ENCODE measurements around the gene DPP6. TPM values are rescaled to one million over a fixed set of nuclear protein-coding genes. Genes with fewer than 3 reads are reported as not detected.

The DPP6 gene
- total RNA-seq, 8 experiments from 2014 or later, result 0.07 to 21.1 (median 1.7) TPM

DNA sequence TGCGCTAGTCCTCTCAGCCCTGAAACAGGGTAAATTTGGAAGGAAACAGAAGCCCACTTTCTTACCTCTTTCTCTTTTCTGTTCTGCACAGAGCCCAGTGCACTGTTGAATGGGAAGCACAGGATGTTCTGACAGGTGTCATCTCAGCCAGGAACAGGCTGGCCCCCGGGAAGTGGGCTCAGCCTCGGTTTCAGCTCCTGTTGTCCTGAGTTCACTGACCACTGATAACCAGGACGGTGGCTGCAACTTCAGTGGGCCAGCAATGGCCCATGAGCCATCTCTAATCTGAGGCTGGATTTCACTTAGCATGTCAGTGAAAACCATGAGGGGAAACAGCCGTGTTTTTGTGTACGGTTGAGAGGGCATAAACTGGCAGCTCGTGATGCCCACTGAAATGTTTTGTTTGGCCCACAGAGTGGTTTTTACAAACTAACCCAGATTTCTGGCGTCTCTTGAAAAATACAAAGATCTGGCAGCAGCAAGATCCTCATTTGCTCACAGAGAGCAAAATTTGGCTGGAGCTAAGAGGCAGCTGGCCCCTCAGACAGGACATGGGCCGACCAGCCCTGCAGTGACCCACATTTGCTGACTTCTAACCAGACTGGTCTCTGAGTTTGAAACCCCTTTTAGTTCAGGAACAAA, 494.9 kb downstream of the DPP6 start:
- WGBS, 10 experiments, result 0 to 100% (median 56%) methylated on average over 1 to 7 of the region's 9 CpGs; no CpG with 5 or more reads in 1 of the 10 experiments
- in situ Hi-C loops (cut with MboI; ENCODE audit: low pct_unique_long_range_greater_than_20kb in 2 of 9, low sequenced_read_pairs in 9 of 9, unreplicated experiment in 9 of 9), result no loop called here
- peaks cover 0 to 6% of the 10 kb centered on the region in 2 donors for H3K4me1 ChIP-seq (replicated peaks in 1 of 2)
- H3K4me3 ChIP-seq, result no peak overlapping the region
- no peak for ATAC-seq (replicated peaks in 6 of 8)
- no peak overlapping the region for H3K27ac ChIP-seq

DNA sequence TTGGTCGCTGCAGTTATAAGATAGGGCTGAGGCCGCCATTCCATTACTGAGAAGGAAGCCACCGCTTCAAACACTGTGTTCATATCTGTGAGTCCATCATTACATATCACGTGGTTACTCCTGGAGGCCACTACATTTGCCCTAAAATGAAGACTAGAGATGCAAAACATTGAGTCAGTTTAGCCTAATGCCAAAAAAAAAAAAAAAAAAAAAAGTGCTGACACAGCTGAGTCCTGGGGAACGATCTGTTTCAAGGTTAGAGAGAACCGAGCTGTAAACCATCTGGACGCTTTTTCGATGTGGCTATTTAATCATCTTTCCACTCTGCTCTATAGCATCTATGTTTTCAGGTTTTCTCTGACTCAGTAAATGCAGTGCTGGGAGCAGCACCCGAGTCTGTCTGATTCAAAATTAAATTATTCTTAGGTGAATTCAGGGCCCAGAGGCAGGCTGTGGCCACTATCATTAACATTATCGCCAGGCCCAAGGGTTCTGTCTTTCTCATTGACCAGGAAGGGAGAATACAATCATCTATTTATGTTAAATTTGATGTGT, 501.6 kb downstream of the DPP6 start:
- H3K4me1 ChIP-seq (replicated peaks in 1 of 2), result no peaks in the 10 kb centered on the region
- in situ Hi-C loops (cut with MboI; ENCODE audit: low pct_unique_long_range_greater_than_20kb in 2 of 9, low sequenced_read_pairs in 9 of 9, unreplicated experiment in 9 of 9), result no loop called here
- no peak for ATAC-seq (replicated peaks in 6 of 8)
- 0 to 100% (median 57%) methylated on average over 1 to 10 of the region's 10 CpGs for WGBS, 10 experiments
- no peak overlapping the region for H3K27ac ChIP-seq
- H3K4me3 ChIP-seq, result no peak overlapping the region

DNA sequence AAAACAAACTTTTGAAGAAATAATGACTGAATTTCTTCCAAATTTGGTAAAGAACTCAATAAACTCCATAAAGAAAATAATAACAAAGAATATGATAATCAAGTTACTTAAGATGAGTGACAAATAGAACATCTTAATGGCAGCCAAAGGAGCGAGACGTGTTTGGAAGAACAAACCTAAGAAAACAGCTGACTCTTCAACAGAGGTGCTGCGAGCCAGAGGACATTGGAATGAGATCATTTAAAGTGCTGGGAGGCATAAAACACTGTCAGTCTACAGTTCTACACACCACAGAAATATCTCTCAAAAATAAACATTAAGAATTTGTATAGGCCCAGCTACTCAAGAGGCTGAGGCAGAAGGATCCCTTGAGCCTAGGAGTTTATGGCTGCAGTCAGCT, 507.3 kb downstream of the DPP6 start:
- no peaks in the 10 kb centered on the region for H3K4me1 ChIP-seq (replicated peaks in 1 of 2)
- ATAC-seq (replicated peaks in 6 of 8), result no peak
- H3K4me3 ChIP-seq, result no peak overlapping the region
- in situ Hi-C loops (cut with MboI; ENCODE audit: low pct_unique_long_range_greater_than_20kb in 2 of 9, low sequenced_read_pairs in 9 of 9, unreplicated experiment in 9 of 9), result no loop called here
- H3K27ac ChIP-seq, result no peak overlapping the region
- WGBS, 10 experiments, result 0 to 90% (median 57%) methylated on average over 1 to 3 of the region's 3 CpGs; no CpG with 5 or more reads in 2 of the 10 experiments

- Histone ChIP-seq H3K4me3 (no peak overlapping the region), H3K4me1 (replicated peaks in 1 of 2) (no peaks in the 10 kb centered on the region), H3K27ac (no peak overlapping the region)
- 0 to 100% (median 19%) methylated on average over 1 to 3 of the region's 3 CpGs; no CpG with 5 or more reads in 3 of the 10 experiments for WGBS, 10 experiments
- in situ Hi-C loops (cut with MboI; ENCODE audit: low pct_unique_long_range_greater_than_20kb in 2 of 9, low sequenced_read_pairs in 9 of 9, unreplicated experiment in 9 of 9), result no loop called here
- no peak for ATAC-seq (replicated peaks in 6 of 8)
Measured at GRCh38 chr7:154564676-154565075, 512.5 kb downstream of the DPP6 start.

GRCh38 chr7:154566877-154567276, 514.7 kb downstream of the DPP6 start:
- in situ Hi-C loops (cut with MboI; ENCODE audit: low pct_unique_long_range_greater_than_20kb in 2 of 9, low sequenced_read_pairs in 9 of 9, unreplicated experiment in 9 of 9), result no loop called here
- Histone ChIP-seq H3K4me3 (no peak overlapping the region), H3K27ac (no peak overlapping the region), H3K4me1 (replicated peaks in 1 of 2) (no peaks in the 10 kb centered on the region)
- no peak for ATAC-seq (replicated peaks in 6 of 8)
- 0 to 100% (median 9%) methylated on average over 1 of the region's 1 CpG for WGBS, 10 experiments

DNA sequence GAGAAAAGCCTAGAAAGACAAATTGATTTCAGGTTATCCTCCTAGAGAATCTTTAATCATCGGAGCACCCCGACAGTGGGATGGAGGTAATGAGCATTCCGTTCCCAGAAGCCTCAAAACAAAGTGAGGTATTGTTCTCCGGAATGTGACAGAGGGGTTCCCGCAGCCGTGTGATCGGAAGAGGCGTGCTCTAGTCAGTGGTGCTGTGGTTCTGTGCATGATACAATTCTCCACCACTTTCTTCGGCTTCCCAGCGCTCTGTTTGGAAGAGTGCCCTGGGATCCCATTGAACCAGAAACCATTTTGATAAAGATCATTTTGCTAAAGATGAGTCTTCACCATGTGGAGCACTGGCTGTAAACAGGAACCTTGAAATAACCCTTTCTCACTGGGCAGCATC, 516.1 kb downstream of the DPP6 start:
- no peak for ATAC-seq (replicated peaks in 6 of 8)
- H3K27ac ChIP-seq, result no peak overlapping the region

DNA sequence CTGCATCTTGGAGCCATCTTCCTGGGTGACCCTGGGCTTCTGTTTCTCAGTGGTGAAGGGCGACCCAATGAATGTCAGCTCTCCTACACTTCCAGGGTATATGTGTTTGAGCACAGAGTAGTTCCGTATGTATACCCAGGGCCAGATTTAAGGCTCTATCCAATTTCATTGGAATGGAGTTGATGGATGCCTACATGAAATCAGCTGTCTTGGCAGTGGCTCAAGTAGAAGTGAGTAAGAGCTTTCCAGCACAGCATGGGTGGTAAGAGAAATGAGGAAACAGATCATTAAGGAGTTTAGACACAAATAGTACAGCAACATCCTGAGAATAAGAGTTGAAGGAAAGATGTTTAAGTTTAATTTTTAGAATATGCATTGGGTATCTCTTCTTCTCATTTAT, 517.7 kb downstream of the DPP6 start:
- Histone ChIP-seq H3K27ac (no peak overlapping the region), H3K4me1 (replicated peaks in 1 of 2) (no peaks in the 10 kb centered on the region), H3K4me3 (no peak overlapping the region)
- WGBS, 10 experiments, result 0 to 83% (median 18%) methylated on average over 1 to 2 of the region's 2 CpGs; no CpG with 5 or more reads in 2 of the 10 experiments
- in situ Hi-C loops (cut with MboI; ENCODE audit: low pct_unique_long_range_greater_than_20kb in 2 of 9, low sequenced_read_pairs in 9 of 9, unreplicated experiment in 9 of 9), result no loop called here
- ATAC-seq (replicated peaks in 6 of 8), result no peak

More for the DNA sequence above, 516.1 kb downstream of the DPP6 start:
- in situ Hi-C loops (cut with MboI; ENCODE audit: low pct_unique_long_range_greater_than_20kb in 2 of 9, low sequenced_read_pairs in 9 of 9, unreplicated experiment in 9 of 9), result no loop called here
- Histone ChIP-seq H3K4me3 (no peak overlapping the region), H3K4me1 (replicated peaks in 1 of 2) (no peaks in the 10 kb centered on the region)
- WGBS, 10 experiments, result 10 to 78% (median 41%) methylated on average over 2 to 9 of the region's 10 CpGs; no CpG with 5 or more reads in 3 of the 10 experiments

DNA sequence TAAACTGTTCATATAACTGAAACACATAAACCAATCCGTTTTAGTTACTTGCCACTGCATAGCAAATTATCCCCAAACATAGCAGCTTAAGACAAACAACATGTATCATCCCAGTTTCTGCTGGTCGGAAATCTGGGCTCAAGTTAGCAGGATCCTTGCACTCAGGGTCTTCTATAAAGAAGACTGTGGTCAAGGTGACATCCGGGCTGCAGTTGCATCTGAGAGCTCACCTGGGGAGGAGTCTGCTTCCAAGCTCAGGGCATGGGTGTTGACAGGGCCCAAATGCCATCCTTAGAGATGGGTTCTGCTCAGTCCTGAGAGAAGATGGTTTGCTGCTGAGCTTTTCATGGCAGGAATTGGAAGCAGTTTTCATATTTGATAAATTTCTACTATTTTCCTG, 519.6 kb downstream of the DPP6 start:
- H3K4me3 ChIP-seq, result no peak overlapping the region
- H3K4me1 ChIP-seq (replicated peaks in 1 of 2), result no peaks in the 10 kb centered on the region
- H3K27ac ChIP-seq, result no peak overlapping the region
- whole genome bisulfite sequencing, 10 experiments, result 0 to 69% (median 18%) methylated on average over 1 to 3 of the region's 3 CpGs; no CpG with 5 or more reads in 2 of the 10 experiments
- in situ Hi-C loops (cut with MboI; ENCODE audit: low pct_unique_long_range_greater_than_20kb in 2 of 9, low sequenced_read_pairs in 9 of 9, unreplicated experiment in 9 of 9), result no loop called here
- ATAC-seq (replicated peaks in 6 of 8), result no peak

DNA sequence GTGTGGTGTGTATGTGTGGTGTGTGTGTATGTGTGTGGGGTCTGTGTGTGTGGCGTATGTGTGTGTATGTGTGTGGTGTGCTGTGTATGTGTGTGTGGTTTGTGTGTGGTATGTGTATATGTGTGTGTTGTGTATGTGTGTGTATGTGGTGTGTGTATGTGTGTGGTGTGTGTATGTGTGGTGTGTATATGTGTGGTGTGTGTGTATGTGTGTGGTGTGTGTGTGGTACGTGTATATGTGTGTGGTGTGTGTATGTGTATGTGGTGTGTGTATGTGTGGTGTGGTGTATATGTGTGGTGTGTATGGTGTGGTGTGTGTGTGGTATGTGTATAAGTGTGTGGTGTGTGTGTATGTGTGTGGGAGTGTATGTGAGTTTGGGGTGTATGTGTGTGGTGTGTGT, 522.0 kb downstream of the DPP6 start:
- Histone ChIP-seq H3K27ac (no peak overlapping the region), H3K4me3 (no peak overlapping the region), H3K4me1 (replicated peaks in 1 of 2) (no peaks in the 10 kb centered on the region)
- in situ Hi-C loops (cut with MboI; ENCODE audit: low pct_unique_long_range_greater_than_20kb in 2 of 9, low sequenced_read_pairs in 9 of 9, unreplicated experiment in 9 of 9), result no loop called here
- WGBS, 10 experiments, result 0 to 100% (median 80%) methylated on average over 1 of the region's 2 CpGs; no CpG with 5 or more reads in 5 of the 10 experiments
- ATAC-seq (replicated peaks in 6 of 8), result no peak

DNA sequence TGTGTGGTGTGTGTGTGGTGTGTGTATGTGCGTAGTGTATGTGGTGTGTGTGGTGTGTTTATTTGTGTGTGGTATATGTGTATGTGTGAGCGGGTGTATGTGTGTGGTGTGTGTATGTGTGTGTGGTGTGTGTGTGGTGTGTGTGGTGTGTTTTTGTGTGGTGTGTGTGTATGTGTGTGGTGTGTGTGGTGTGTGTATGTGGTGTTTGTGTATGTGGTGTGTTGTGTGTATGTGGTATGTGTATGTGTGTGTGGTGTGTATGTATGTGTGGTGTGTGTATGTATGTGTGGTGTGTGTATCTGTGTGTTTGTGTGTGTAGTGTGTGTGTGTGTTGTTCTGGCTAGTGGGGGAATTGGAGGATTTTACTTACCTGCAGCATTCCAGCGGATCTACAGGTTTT, 523.3 kb downstream of the DPP6 start:
- no peak overlapping the region for H3K27ac ChIP-seq
- 80 to 88% methylated on average over 1 of the region's 3 CpGs; no CpG with 5 or more reads in 8 of the 10 experiments for WGBS, 10 experiments
- no peak for ATAC-seq (replicated peaks in 6 of 8)
- H3K4me3 ChIP-seq, result no peak overlapping the region
- in situ Hi-C loops (cut with MboI; ENCODE audit: low pct_unique_long_range_greater_than_20kb in 2 of 9, low sequenced_read_pairs in 9 of 9, unreplicated experiment in 9 of 9), result no loop called here
- no peaks in the 10 kb centered on the region for H3K4me1 ChIP-seq (replicated peaks in 1 of 2)

GRCh38 chr7:154576604-154577003, 524.4 kb downstream of the DPP6 start:
- WGBS, 10 experiments, result 16 to 100% (median 67%) methylated on average over 1 to 6 of the region's 7 CpGs; no CpG with 5 or more reads in 3 of the 10 experiments
- in situ Hi-C loops (cut with MboI; ENCODE audit: low pct_unique_long_range_greater_than_20kb in 2 of 9, low sequenced_read_pairs in 9 of 9, unreplicated experiment in 9 of 9), result no loop called here
- Histone ChIP-seq H3K4me3 (no peak overlapping the region), H3K27ac (no peak overlapping the region), H3K4me1 (replicated peaks in 1 of 2) (no peaks in the 10 kb centered on the region)
- ATAC-seq (replicated peaks in 6 of 8), result no peak

GRCh38 chr7:154577141-154577873, 525.1 kb downstream of the DPP6 start:
- WGBS, 10 experiments, result 14 to 89% (median 58%) methylated on average over 3 to 9 of the region's 10 CpGs
- no peak overlapping the region for H3K4me3 ChIP-seq
- no peak for ATAC-seq (replicated peaks in 6 of 8)
- in situ Hi-C loops (cut with MboI; ENCODE audit: low pct_unique_long_range_greater_than_20kb in 2 of 9, low sequenced_read_pairs in 9 of 9, unreplicated experiment in 9 of 9), result no loop called here
- no peaks in the 10 kb centered on the region for H3K4me1 ChIP-seq (replicated peaks in 1 of 2)
- H3K27ac ChIP-seq, result no peak overlapping the region

GRCh38 chr7:154578336-154578735, 526.1 kb downstream of the DPP6 start:
- 0 to 96% (median 85%) methylated on average over 1 to 4 of the region's 6 CpGs; no CpG with 5 or more reads in 2 of the 10 experiments for WGBS, 10 experiments
- no peak for ATAC-seq (replicated peaks in 6 of 8)
- in situ Hi-C loops (cut with MboI; ENCODE audit: low pct_unique_long_range_greater_than_20kb in 2 of 9, low sequenced_read_pairs in 9 of 9, unreplicated experiment in 9 of 9), result no loop called here

More at GRCh38 chr7:154578336-154578735, 526.1 kb downstream of the DPP6 start:
- no peaks in the 10 kb centered on the region for H3K4me1 ChIP-seq (replicated peaks in 1 of 2)
- H3K27ac ChIP-seq, result no peak overlapping the region
- H3K4me3 ChIP-seq, result no peak overlapping the region

All from motor neuron (in vitro differentiated cells).